Thymus (tissue), 11 donors: ENCODE results near the gene PRKAG2. TPM values are rescaled to one million over a fixed set of nuclear protein-coding genes. Genes with fewer than 3 reads are reported as not detected.
"Not testable (repeated sequence)": the region's sequence is repeated elsewhere in the genome, so short reads cannot be mapped to it uniquely, and the experiment has no call there.

Experiments
- DNase-seq, 9 donors: peaks; one replicate each; pipeline ENCODE4 v3.0.0-alpha.2; 2013; ENCODE audit warnings: low spot score in 9 of 9, low read depth in 6 of 9, missing footprints in 1 of 9
- H3K27ac ChIP-seq, 2 donors: one replicate each; pipeline ENCODE4 v1.5.1; 2013; ENCODE audit warnings: control low read depth in 1 of 2, low read depth in 1 of 2, low read length in 1 of 2, mild to moderate bottlenecking in 1 of 2, moderate library complexity in 1 of 2
- H3K27me3 ChIP-seq, 2 donors: one replicate each; pipeline ENCODE4 v1.5.1; 2013; ENCODE audit warnings: low read length in 1 of 2; ENCODE audit not compliant: control insufficient read depth in 2 of 2, insufficient read depth in 1 of 2
- H3K36me3 ChIP-seq, 2 donors: one replicate each; pipeline ENCODE4 v1.5.1; 2013; ENCODE audit warnings: low read length in 1 of 2, mild to moderate bottlenecking in 1 of 2, moderate library complexity in 1 of 2; ENCODE audit not compliant: control insufficient read depth in 2 of 2, insufficient read depth in 2 of 2
- H3K4me1 ChIP-seq, 2 donors: one replicate each; pipeline ENCODE4 v1.5.1; 2013; ENCODE audit warnings: low read length in 2 of 2; ENCODE audit not compliant: control insufficient read depth in 2 of 2, insufficient read depth in 2 of 2
- H3K4me3 ChIP-seq, 2 donors: one replicate each; pipeline ENCODE4 v1.5.1; 2013; ENCODE audit warnings: low read length in 2 of 2, control low read depth in 1 of 2, mild to moderate bottlenecking in 1 of 2
- H3K9me3 ChIP-seq, 2 donors: one replicate each; pipeline ENCODE4 v1.5.1; 2013; ENCODE audit warnings: low read length in 1 of 2, mild to moderate bottlenecking in 1 of 2; ENCODE audit not compliant: control insufficient read depth in 2 of 2, insufficient read depth in 1 of 2
- WGBS: extraction: QIAGEN DNeasy Blood & Tissue Kit; methylation state at CpG from one replicate; pipeline ENCODE4 v1.1.7; 2013; 5-methylcytosine and 5-hydroxymethylcytosine counted together
- polyA plus RNA-seq: library from polyadenylated mRNA; stranded (reverse); fragments of 200-250 nt; gene quantifications from one replicate; pipeline ENCODE4 v1.2.3, GENCODE V29; 2013
- total RNA-seq: library from RNA; stranded (reverse); fragments of 120-200 nt; gene quantifications from one replicate; pipeline ENCODE4 v1.2.4, GENCODE V29; 2013
- donor health status: healthy.

The PRKAG2 gene
- total and polyA plus RNA-seq, 2 donors = 5.1 to 33.7 TPM

DNA sequence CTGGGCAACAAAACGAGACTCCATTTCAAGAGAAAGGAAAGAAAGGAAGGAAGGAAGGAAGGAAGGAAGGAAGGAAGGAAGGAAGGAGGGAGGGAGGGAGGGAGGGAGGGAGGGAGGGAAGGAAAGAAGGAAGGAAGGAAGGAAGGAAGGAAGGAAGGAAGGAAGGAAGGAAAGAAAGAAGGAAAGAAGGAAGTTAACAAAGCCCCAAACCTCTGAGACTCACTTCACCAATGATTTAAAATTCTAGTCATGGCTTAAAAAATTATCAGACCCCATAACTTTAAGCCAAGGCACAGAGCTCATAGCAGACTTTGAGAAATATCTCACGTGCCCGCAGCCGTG lies 94.7 kb downstream of the PRKAG2 start:
- H3K36me3 ChIP-seq, H3K4me1 ChIP-seq, H3K4me3 ChIP-seq, H3K27ac ChIP-seq, H3K9me3 ChIP-seq, DNase-seq: not testable (repeated sequence)
- WGBS = 88% methylated on average over 4 of the region's 4 CpGs
- peaks cover 0 to 11% of the 10 kb centered on the region in 2 donors for H3K27me3 ChIP-seq

DNA sequence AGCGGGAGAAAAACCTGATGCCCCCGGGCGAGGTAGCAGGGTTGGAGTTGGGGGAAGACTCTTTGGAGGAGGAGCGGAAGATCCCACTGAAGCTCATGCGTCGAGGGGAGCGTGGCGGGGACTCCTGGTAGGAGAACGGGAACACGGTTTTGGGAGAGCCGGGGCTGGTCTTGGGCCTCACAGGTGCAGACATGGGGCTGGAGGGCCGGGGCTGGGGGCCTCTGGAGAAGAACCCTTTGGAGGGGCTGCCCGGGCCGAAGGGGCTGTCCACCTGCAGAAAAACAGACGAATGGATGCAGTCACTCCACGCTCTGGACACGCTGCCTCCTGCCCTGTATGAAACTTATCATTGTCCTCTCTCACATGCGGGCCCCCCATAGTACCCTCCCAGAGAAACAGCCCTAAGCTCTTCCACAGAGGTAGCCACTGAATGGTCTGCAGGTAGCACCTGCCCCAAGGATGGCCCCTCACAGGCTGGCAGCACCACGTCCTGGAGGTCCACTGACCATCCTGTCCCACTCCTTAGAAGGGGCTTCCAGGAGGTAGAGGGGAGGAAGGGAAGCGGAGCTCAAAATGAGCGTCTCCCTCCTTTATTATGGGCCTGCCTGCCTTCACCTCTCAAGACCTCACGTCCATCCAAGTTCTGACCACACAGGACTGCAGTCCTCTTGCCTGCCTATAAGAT lies 95.6 kb downstream of the PRKAG2 start:
- no peak for DNase-seq
- Histone ChIP-seq H3K9me3 (peaks cover 0 to 3% of the 10 kb centered on the region in 2 donors), H3K27me3 (peaks cover 0 to 11% of the 10 kb centered on the region in 2 donors), H3K36me3 (no peaks in the 10 kb centered on the region), H3K4me3 (no peak overlapping the region), H3K4me1 (peaks cover 4 to 10% of the 10 kb centered on the region in 2 donors), H3K27ac (no peak overlapping the region)
- WGBS = 97% methylated on average over 22 of the region's 22 CpGs

DNA sequence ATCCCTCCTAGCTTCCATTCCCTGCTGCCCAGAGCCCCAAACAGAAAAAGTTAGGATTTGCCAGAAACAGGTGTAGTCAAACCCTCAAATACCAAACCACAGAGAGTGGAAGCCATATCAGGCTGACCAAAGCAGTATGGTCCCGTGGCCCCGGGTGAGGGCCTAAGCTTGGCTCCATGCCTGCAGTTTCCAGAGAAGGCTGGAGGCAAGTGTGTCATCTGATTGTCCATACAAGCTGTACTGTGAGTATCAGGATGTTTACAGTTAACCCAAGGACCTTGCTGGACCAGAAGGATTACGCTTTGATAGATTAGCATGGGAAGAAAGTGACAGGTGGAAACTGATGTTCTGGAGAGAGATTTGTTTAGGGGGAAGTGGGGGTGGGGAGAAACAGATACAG lies 96.3 kb downstream of the PRKAG2 start:
- peaks cover 4 to 10% of the 10 kb centered on the region in 2 donors for H3K4me1 ChIP-seq
- 85% methylated on average over 3 of the region's 3 CpGs for WGBS
- H3K4me3 ChIP-seq = no peak overlapping the region
- peaks cover 0 to 3% of the 10 kb centered on the region in 2 donors for H3K9me3 ChIP-seq
- H3K27me3 ChIP-seq = peaks cover 0 to 10% of the 10 kb centered on the region in 2 donors
- H3K27ac ChIP-seq = no peak overlapping the region
- no peaks in the 10 kb centered on the region for H3K36me3 ChIP-seq
- DNase-seq = no peak

DNA sequence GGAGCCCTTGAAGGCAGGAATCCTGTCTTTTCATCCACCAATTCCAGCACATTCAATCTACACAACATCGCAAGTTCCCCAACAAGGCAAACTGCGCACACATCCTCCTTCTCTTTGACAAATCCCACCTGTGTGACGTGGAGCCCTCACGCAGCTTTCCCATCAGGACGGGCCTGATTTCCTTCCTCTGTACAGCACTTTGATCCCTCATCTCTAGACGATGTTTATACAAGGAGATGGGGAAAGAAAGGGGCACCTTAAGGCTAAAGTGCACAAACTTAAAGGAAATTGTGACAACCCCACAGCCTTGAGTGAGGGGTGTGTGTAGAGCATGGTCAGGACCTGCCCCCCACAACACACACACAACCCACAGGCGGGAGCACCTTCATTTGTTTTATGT lies 97.2 kb downstream of the PRKAG2 start:
- Histone ChIP-seq H3K27ac (no peak overlapping the region), H3K9me3 (peaks cover 0 to 3% of the 10 kb centered on the region in 2 donors), H3K4me3 (no peak overlapping the region), H3K27me3 (peaks cover 0 to 10% of the 10 kb centered on the region in 2 donors), H3K4me1 (peaks cover 4 to 10% of the 10 kb centered on the region in 2 donors), H3K36me3 (no peaks in the 10 kb centered on the region)
- 94% methylated on average over 7 of the region's 7 CpGs for WGBS
- no peak for DNase-seq

DNA sequence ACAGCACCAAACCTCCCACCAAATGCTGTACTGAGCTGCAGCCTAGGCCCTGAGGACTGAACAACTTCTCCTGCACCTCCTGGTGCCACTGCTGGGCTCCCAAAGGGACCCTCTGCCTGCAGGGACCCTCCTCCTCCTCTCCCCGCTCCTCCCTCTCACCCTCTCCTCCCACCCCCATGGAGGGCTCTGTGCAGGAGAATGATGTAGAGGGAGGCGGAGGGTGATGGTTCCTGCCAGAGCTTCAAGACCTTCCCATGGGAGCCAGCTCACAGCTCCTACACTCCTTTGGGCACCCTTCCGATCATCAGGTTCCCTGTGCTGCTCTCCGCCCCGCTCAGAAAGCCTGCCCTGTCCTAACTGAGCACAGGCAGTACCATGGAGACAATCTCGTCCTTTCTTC lies 97.7 kb downstream of the PRKAG2 start:
- DNase-seq = no peak
- peaks cover 0 to 10% of the 10 kb centered on the region in 2 donors for H3K27me3 ChIP-seq
- H3K36me3 ChIP-seq = no peaks in the 10 kb centered on the region
- peaks cover 4 to 10% of the 10 kb centered on the region in 2 donors for H3K4me1 ChIP-seq
- peaks cover 0 to 3% of the 10 kb centered on the region in 2 donors for H3K9me3 ChIP-seq
- 96% methylated on average over 6 of the region's 6 CpGs for WGBS
- no peak overlapping the region for H3K27ac ChIP-seq
- H3K4me3 ChIP-seq = no peak overlapping the region

DNA sequence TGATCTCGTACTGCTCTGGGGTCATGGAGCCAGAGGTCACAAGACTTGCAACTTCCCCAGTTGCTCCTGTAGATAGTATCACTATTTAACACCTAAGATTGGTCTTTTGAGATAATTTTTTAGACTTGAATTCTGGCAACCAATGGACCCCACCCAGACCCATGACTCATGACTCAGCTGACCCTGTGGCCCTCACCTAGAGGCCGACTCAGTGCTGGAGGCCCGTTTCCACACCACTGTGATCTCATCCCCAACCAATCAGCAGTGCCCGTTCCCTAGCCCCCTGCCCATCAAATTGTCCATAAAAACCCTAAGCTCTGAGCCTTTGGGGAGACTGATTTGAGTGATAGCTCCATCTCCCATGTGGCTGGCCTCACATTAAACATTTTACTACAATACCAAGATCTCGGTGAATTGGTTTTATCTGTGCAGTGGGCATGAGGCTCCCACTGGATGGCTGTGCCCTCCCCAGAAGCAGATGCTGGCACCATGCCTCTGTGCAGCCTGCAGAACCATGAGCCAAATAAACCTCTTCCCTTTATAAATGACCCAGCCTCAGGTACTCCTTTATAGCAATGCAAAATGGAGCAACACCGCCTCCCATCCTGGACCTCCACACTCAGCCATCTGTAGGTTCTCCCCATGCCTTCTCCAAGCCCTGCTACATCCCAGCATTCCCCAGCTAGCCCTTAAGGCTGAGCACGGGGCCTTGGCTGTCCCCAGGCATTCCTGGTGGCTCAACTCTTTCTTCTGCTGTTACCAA lies 98.8 kb downstream of the PRKAG2 start:
- H3K9me3 ChIP-seq = peaks cover 0 to 3% of the 10 kb centered on the region in 2 donors
- no peak overlapping the region for H3K27ac ChIP-seq
- H3K36me3 ChIP-seq = no peaks in the 10 kb centered on the region
- H3K27me3 ChIP-seq = peaks cover 0 to 7% of the 10 kb centered on the region in 2 donors
- H3K4me3 ChIP-seq = no peak overlapping the region
- no peak for DNase-seq
- 97% methylated on average over 7 of the region's 7 CpGs for WGBS
- H3K4me1 ChIP-seq = peaks cover 4 to 12% of the 10 kb centered on the region in 2 donors

DNA sequence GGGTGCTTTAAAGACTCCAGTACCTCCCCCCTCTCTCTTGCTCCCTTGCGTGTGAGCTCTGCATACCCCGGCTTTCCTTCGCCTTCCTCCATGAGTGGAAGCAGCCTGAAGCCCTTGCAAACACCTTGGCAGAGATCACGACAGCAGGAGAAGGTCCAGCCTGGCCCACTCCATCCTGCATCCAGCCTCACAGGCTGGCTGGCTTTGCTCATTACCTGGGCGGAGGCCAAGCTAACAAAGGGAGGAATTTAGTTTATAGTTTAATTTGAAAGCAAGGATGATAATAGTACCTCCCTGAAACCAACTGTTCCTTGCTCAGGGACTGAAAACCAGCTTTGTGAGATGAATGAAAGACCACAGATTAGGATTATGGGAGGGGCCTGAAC lies 99.4 kb downstream of the PRKAG2 start:
- Histone ChIP-seq H3K27me3 (peaks cover 0 to 2% of the 10 kb centered on the region in 2 donors), H3K9me3 (peaks cover 0 to 3% of the 10 kb centered on the region in 2 donors), H3K36me3 (no peaks in the 10 kb centered on the region), H3K4me3 (no peak overlapping the region), H3K4me1 (peaks cover under 1 to 6% of the 10 kb centered on the region in 2 donors), H3K27ac (no peak overlapping the region)
- 96% methylated on average over 5 of the region's 5 CpGs for WGBS
- DNase-seq = no peak

DNA sequence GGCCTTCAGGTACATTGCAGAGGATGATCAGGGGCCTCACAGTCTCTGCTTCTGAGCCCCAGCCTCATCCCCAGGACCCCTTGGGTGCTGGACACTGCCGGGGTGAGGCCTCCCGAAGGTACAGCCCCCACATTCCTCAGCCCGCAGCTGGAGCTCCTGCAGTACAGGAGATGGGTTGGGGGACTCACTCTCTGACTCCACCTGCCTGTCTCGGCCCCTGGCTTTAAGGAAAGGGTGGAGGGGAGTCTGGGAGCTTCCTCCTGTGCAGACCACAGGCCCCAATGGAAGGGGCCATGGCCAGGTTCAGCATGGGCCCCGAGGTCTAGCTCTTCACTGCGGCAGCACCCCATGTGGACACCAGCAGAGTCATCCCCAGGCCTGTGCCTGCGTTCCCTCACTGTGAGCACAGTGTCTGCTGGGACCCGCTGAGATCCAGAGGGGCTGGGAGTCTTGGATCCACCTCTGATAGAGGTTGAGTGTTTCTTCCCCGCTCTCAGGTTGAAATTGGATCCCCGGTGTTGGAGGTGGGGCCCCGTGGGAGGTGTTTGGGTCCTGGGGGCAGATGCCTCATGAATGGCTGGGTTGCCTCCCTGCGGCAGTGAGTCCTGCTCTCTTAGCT lies 99.9 kb downstream of the PRKAG2 start:
- peaks cover 0 to 3% of the 10 kb centered on the region in 2 donors for H3K9me3 ChIP-seq
- DNase-seq = no peak
- no peaks in the 10 kb centered on the region for H3K36me3 ChIP-seq
- 97% methylated on average over 12 of the region's 12 CpGs for whole genome bisulfite sequencing
- no peak overlapping the region for H3K4me3 ChIP-seq
- no peak overlapping the region for H3K27ac ChIP-seq
- peaks cover 0 to 6% of the 10 kb centered on the region in 2 donors for H3K4me1 ChIP-seq
- H3K27me3 ChIP-seq = no peaks in the 10 kb centered on the region

DNA sequence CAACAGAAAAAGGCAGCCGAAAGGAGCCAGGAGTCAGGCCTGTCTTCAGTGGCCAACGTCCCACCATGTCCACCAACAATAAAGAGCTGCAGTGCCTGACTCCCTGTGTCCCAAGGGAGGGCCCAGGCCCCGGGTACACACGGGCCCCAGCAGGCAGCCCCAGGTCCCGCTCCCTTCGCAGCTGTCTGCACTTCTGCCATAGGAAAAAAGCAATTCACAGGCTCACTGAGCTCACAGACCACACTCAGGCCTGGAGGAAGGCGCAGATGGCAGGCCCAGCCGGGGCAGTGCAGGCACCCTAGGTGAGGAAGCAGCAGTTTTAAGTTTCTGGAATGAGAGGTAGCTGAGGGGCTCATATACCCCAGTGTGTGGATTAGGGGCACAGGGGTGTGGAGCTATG lies 100.5 kb downstream of the PRKAG2 start:
- peaks cover 0 to 3% of the 10 kb centered on the region in 2 donors for H3K9me3 ChIP-seq
- no peaks in the 10 kb centered on the region for H3K27me3 ChIP-seq
- no peak overlapping the region for H3K27ac ChIP-seq
- no peak for DNase-seq
- H3K36me3 ChIP-seq = no peaks in the 10 kb centered on the region
- H3K4me3 ChIP-seq = no peak overlapping the region
- peaks cover 0 to 6% of the 10 kb centered on the region in 2 donors for H3K4me1 ChIP-seq
- WGBS = 97% methylated on average over 8 of the region's 8 CpGs
